H9 (cell line): ENCODE data around the gene CDH4. TPM values are rescaled to one million over a fixed set of nuclear protein-coding genes. Genes with fewer than 3 reads are reported as not detected.

ENCODE experiments used
- DNase-seq: peaks from one replicate; pipeline ENCODE4 v3.0.0-alpha.2; 2017
- H2AFZ ChIP-seq: one replicate; pipeline ENCODE4 v1.6.1; 2013; ENCODE audit warnings: mild to moderate bottlenecking, low read length, control low read depth, moderate library complexity
- H2AK5ac ChIP-seq: 2 replicates; pipeline ENCODE4 v1.6.1; 2013; ENCODE audit warnings: low read length, control low read depth, mixed read lengths; ENCODE audit not compliant: insufficient read length
- H2BK120ac ChIP-seq: one replicate; pipeline ENCODE4 v1.6.1; 2013; ENCODE audit warnings: low read depth, mild to moderate bottlenecking, low read length, control low read depth, inconsistent platforms; ENCODE audit not compliant: poor library complexity, severe bottlenecking
- H2BK12ac ChIP-seq: 2 replicates; pipeline ENCODE4 v1.6.1; 2013; ENCODE audit warnings: low read length, control low read depth, mixed read lengths, low read depth; ENCODE audit not compliant: insufficient read length
- H2BK15ac ChIP-seq: 2 replicates; pipeline ENCODE4 v1.6.1; 2013; ENCODE audit warnings: low read depth, low read length, control low read depth
- H2BK20ac ChIP-seq: one replicate; pipeline ENCODE4 v1.6.1; 2013; ENCODE audit warnings: low read depth, mild to moderate bottlenecking, low read length, control low read depth, inconsistent platforms; ENCODE audit not compliant: poor library complexity, severe bottlenecking
- H2BK5ac ChIP-seq: 2 replicates; pipeline ENCODE4 v1.6.1; 2013; ENCODE audit warnings: low read length, control low read depth, mixed read lengths; ENCODE audit not compliant: insufficient read length
- H3K14ac ChIP-seq: 2 replicates; pipeline ENCODE4 v1.6.1; 2013; ENCODE audit warnings: low read length, control low read depth; ENCODE audit not compliant: insufficient read depth
- H3K18ac ChIP-seq: 2 replicates; pipeline ENCODE4 v1.6.1; 2013; ENCODE audit warnings: low read depth, mild to moderate bottlenecking, mixed read lengths, low read length, control low read depth; ENCODE audit not compliant: insufficient read length
- H3K23ac ChIP-seq: 2 replicates; pipeline ENCODE4 v1.6.1; 2013; ENCODE audit warnings: low read length, control low read depth, mixed read lengths, low read depth; ENCODE audit not compliant: insufficient read length
- H3K23me2 ChIP-seq: 2 replicates; pipeline ENCODE4 v1.6.1; 2013; ENCODE audit warnings: low read depth, mild to moderate bottlenecking, mixed read lengths, low read length, control low read depth; ENCODE audit not compliant: insufficient read length, poor library complexity, severe bottlenecking
- H3K27ac ChIP-seq: 2 replicates; pipeline ENCODE4 v1.5.1; 2013; ENCODE audit warnings: low read length, control low read depth, mixed read lengths, low read depth; ENCODE audit not compliant: insufficient read length
- H3K27me3 ChIP-seq: 2 replicates; pipeline ENCODE4 v1.6.1; 2013; ENCODE audit warnings: low read length, control low read depth, inconsistent platforms; ENCODE audit not compliant: insufficient read depth
- H3K4ac ChIP-seq: 2 replicates; pipeline ENCODE4 v1.6.1; 2013; ENCODE audit warnings: low read depth, mild to moderate bottlenecking, control low read depth, inconsistent platforms, low read length, moderate library complexity
- H3K4me1 ChIP-seq: 2 replicates; pipeline ENCODE4 v1.6.1; 2013; ENCODE audit warnings: low read length, control low read depth, inconsistent platforms; ENCODE audit not compliant: insufficient read depth
- H3K4me2 ChIP-seq: 2 replicates; pipeline ENCODE4 v1.6.1; 2013; ENCODE audit warnings: low read length, control low read depth, mixed read lengths; ENCODE audit not compliant: insufficient read length, insufficient read depth
- H3K56ac ChIP-seq: 2 replicates; pipeline ENCODE4 v1.6.1; 2013; ENCODE audit warnings: low read depth, mild to moderate bottlenecking, mixed read lengths, low read length, control low read depth; ENCODE audit not compliant: insufficient read length
- H3K79me1 ChIP-seq: 2 replicates; pipeline ENCODE4 v1.6.1; 2013; ENCODE audit warnings: low read depth, mild to moderate bottlenecking, moderate library complexity, low read length, control low read depth, inconsistent platforms; ENCODE audit not compliant: insufficient read depth, poor library complexity, severe bottlenecking
- H3K79me2 ChIP-seq: 2 replicates; pipeline ENCODE4 v1.6.1; 2013; ENCODE audit warnings: low read length, control low read depth, inconsistent platforms; ENCODE audit not compliant: insufficient read depth
- H3K9ac ChIP-seq: 2 replicates; pipeline ENCODE4 v1.6.1; 2013; ENCODE audit warnings: low read length, control low read depth, mixed read lengths; ENCODE audit not compliant: insufficient read length; ENCODE audit errors: extremely low read depth
- H3K9me3 ChIP-seq: one replicate; pipeline ENCODE4 v1.6.1; 2013; ENCODE audit warnings: low read depth, low read length, inconsistent platforms; ENCODE audit not compliant: control insufficient read depth
- H3T11ph ChIP-seq: one replicate; pipeline ENCODE4 v1.6.1; 2013; ENCODE audit warnings: mild to moderate bottlenecking, low read length, control low read depth, inconsistent platforms
- H4K20me1 ChIP-seq: one replicate; pipeline ENCODE4 v1.6.1; 2013; ENCODE audit not compliant: control insufficient read depth, insufficient read length, insufficient read depth
- H4K5ac ChIP-seq: 2 replicates; pipeline ENCODE4 v1.6.1; 2013; ENCODE audit warnings: low read depth, mild to moderate bottlenecking, mixed read lengths, low read length, control low read depth; ENCODE audit not compliant: insufficient read length
- H4K8ac ChIP-seq: replicated peaks from 2 replicates; pipeline ENCODE4 v1.6.1; 2013; ENCODE audit warnings: low read length, control low read depth, mixed read lengths, low read depth; ENCODE audit not compliant: insufficient read length
- H4K91ac ChIP-seq: 2 replicates; pipeline ENCODE4 v1.6.1; 2013; ENCODE audit warnings: low read depth, mild to moderate bottlenecking, moderate library complexity, mixed read lengths, low read length, control low read depth; ENCODE audit not compliant: insufficient read length
- H3K27ac Mint-ChIP-seq, 3 experiments: 2 replicates in 2 of 3; 3 replicates in 1 of 3; pipeline ENCODE4 v1.8.0; 2020 to 2021; ENCODE audit warnings: mixed read lengths in 3 of 3, mild to moderate bottlenecking in 1 of 3, moderate library complexity in 1 of 3
- H3K27me3 Mint-ChIP-seq: 2 replicates; pipeline ENCODE4 v1.8.0; 2021; ENCODE audit warnings: low read depth, mild to moderate bottlenecking, moderate library complexity, mixed read lengths
- H3K36me3 Mint-ChIP-seq, 3 experiments: 2 replicates in 2 of 3; 3 replicates in 1 of 3; pipeline ENCODE4 v1.8.0; 2020 to 2021; ENCODE audit warnings: low read depth in 3 of 3, mixed read lengths in 3 of 3; ENCODE audit not compliant: insufficient read depth in 1 of 3
- H3K4me1 Mint-ChIP-seq, 2 experiments: 2 replicates each; pipeline ENCODE4 v1.8.0; 2020; ENCODE audit warnings: mixed read lengths in 2 of 2
- H3K4me3 Mint-ChIP-seq, 2 experiments: 2 replicates in 1 of 2; 3 replicates in 1 of 2; pipeline ENCODE4 v1.8.0; 2020 to 2021; ENCODE audit warnings: mild to moderate bottlenecking in 2 of 2, mixed read lengths in 2 of 2, moderate library complexity in 1 of 2
- H3K9me3 Mint-ChIP-seq, 2 experiments: 2 replicates in 1 of 2; 3 replicates in 1 of 2; pipeline ENCODE4 v1.8.0; 2020; ENCODE audit warnings: mild to moderate bottlenecking in 2 of 2, mixed read lengths in 2 of 2, moderate library complexity in 1 of 2
- WGBS: extraction: QIAGEN DNeasy Blood & Tissue Kit; methylation state at CpG from one replicate; pipeline ENCODE4 v1.1.7; 2013; ENCODE audit warnings: missing lambda C conversion rate, low lambda C conversion rate, mixed read lengths; ENCODE audit not compliant: insufficient read length; ENCODE audit errors: extremely low coverage; 5-methylcytosine and 5-hydroxymethylcytosine counted together
- total RNA-seq: library from RNA; stranded (reverse); gene quantifications from 2 replicates; pipeline ENCODE4 v1.2.1, GENCODE V29; 2021
- TF ChIP-seq, protein P1 (sequence below): fragments of 200-600 bp; sonication (generic); conservative IDR thresholded peaks from 3 replicates; pipeline ENCODE4 v1.8.0; 2021; ENCODE audit warnings: antibody characterized with exemption, mild to moderate bottlenecking

The CDH4 gene
- total RNA-seq, 1 experiment from 2014 or later, result 3.0 TPM

DNA sequence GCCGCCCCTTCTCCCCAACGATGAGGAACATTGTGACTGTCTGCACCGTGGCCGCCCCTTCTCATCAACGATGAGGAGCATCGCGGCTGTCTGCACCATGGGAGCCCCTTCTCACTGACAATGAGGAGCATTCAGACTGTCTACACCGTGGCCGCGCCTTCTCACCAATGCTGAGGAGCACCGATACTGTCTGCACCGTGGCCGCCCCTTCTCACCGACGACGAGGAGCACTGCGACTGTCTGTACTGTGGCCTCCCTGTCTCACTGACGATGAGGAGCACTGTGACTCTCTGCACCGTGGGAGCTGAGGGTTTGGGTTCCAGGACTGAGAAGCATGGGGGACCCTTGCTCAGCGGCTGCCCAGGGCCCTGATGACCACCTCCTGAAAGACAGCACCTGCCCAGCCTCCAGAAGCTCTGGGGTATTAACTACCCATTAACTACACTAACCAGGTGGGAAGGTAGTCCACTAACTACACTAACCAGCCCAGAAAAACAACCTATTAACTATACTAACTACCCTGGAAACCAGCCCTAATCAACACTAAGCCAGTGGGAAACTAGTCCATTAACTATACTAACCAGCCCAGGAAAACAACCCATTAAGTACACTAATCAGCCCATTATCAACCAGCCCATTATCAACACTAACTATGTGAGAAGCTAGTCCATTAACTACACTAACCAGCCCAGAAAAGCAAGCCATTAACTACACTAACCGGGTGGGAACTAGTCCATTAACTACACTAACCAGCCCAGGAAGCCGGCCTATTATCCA lies 696.7 kb downstream of the CDH4 start:
- H2BK5ac ChIP-seq, result no peak overlapping the region
- H3K23me2 ChIP-seq, result no peaks in the 10 kb centered on the region
- H3T11ph ChIP-seq, result no peak overlapping the region
- H3K79me1 ChIP-seq, result no peaks in the 10 kb centered on the region
- H3K79me2 ChIP-seq, result no peaks in the 10 kb centered on the region
- no peak overlapping the region for H4K5ac ChIP-seq
- no peak overlapping the region for H2AFZ ChIP-seq
- no peak overlapping the region for H3K23ac ChIP-seq
- peaks cover 2 to 4% of the 10 kb centered on the region in 2 experiments; a peak in 2 of 5 replicates for H3K9me3 Mint-ChIP-seq
- H2BK120ac ChIP-seq, result no peak overlapping the region
- H3K27ac Mint-ChIP-seq, result no peak overlapping the region
- no peaks in the 10 kb centered on the region for H3K9me3 ChIP-seq
- H3K56ac ChIP-seq, result no peak overlapping the region
- no peak overlapping the region for H4K8ac ChIP-seq
- no peak overlapping the region for H2BK20ac ChIP-seq
- H2BK12ac ChIP-seq, result no peak overlapping the region
- DNase-seq, result no peak
- H2BK15ac ChIP-seq, result no peak overlapping the region
- no peak overlapping the region for H2AK5ac ChIP-seq
- no peaks in the 10 kb centered on the region for H3K27me3 ChIP-seq
- no peaks in the 10 kb centered on the region for H4K20me1 ChIP-seq
- peaks cover 0 to 2% (median 2%) of the 10 kb centered on the region in 3 experiments; a peak in 2 of 7 replicates for H3K36me3 Mint-ChIP-seq
- no peak overlapping the region; the same call in 1 of the 2 replicates for H3K14ac ChIP-seq
- TF ChIP-seq, protein P1, sequence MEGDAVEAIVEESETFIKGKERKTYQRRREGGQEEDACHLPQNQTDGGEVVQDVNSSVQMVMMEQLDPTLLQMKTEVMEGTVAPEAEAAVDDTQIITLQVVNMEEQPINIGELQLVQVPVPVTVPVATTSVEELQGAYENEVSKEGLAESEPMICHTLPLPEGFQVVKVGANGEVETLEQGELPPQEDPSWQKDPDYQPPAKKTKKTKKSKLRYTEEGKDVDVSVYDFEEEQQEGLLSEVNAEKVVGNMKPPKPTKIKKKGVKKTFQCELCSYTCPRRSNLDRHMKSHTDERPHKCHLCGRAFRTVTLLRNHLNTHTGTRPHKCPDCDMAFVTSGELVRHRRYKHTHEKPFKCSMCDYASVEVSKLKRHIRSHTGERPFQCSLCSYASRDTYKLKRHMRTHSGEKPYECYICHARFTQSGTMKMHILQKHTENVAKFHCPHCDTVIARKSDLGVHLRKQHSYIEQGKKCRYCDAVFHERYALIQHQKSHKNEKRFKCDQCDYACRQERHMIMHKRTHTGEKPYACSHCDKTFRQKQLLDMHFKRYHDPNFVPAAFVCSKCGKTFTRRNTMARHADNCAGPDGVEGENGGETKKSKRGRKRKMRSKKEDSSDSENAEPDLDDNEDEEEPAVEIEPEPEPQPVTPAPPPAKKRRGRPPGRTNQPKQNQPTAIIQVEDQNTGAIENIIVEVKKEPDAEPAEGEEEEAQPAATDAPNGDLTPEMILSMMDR, result no peak
- H3K4me1 Mint-ChIP-seq, result peaks cover 8 to 16% of the 10 kb centered on the region in 2 experiments; a peak in 3 of 4 replicates
- no peak overlapping the region for H3K4me2 ChIP-seq
- H3K27me3 Mint-ChIP-seq, result no peaks in the 10 kb centered on the region; the same call in 1 of the 2 replicates
- H3K9ac ChIP-seq, result no peak overlapping the region
- no peak overlapping the region for H3K27ac ChIP-seq
- no peak overlapping the region for H3K4ac ChIP-seq
- no peaks in the 10 kb centered on the region for H3K4me1 ChIP-seq
- no peak overlapping the region for H4K91ac ChIP-seq
- no peak overlapping the region; a peak in 1 of 5 replicates for H3K4me3 Mint-ChIP-seq
- H3K18ac ChIP-seq, result no peak overlapping the region
- WGBS, result no CpG with 5 or more reads among the region's 22 CpGs
